ENCODE results near the gene C21orf91. TPM values are rescaled to one million over a fixed set of nuclear protein-coding genes. Genes with fewer than 3 reads are reported as not detected.
"Not testable (repeated sequence)": the region's sequence is repeated elsewhere in the genome, so short reads cannot be mapped to it uniquely, and the experiment has no call there.

The C21orf91 gene
- total and polyA plus RNA-seq, 4 donors, result 1.8 to 7.2 (median 4.4) TPM

- TF ChIP-seq, protein P1, sequence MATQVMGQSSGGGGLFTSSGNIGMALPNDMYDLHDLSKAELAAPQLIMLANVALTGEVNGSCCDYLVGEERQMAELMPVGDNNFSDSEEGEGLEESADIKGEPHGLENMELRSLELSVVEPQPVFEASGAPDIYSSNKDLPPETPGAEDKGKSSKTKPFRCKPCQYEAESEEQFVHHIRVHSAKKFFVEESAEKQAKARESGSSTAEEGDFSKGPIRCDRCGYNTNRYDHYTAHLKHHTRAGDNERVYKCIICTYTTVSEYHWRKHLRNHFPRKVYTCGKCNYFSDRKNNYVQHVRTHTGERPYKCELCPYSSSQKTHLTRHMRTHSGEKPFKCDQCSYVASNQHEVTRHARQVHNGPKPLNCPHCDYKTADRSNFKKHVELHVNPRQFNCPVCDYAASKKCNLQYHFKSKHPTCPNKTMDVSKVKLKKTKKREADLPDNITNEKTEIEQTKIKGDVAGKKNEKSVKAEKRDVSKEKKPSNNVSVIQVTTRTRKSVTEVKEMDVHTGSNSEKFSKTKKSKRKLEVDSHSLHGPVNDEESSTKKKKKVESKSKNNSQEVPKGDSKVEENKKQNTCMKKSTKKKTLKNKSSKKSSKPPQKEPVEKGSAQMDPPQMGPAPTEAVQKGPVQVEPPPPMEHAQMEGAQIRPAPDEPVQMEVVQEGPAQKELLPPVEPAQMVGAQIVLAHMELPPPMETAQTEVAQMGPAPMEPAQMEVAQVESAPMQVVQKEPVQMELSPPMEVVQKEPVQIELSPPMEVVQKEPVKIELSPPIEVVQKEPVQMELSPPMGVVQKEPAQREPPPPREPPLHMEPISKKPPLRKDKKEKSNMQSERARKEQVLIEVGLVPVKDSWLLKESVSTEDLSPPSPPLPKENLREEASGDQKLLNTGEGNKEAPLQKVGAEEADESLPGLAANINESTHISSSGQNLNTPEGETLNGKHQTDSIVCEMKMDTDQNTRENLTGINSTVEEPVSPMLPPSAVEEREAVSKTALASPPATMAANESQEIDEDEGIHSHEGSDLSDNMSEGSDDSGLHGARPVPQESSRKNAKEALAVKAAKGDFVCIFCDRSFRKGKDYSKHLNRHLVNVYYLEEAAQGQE (IDR thresholded peaks at IDR 0.05), result no peak
- TF ChIP-seq, protein P2, sequence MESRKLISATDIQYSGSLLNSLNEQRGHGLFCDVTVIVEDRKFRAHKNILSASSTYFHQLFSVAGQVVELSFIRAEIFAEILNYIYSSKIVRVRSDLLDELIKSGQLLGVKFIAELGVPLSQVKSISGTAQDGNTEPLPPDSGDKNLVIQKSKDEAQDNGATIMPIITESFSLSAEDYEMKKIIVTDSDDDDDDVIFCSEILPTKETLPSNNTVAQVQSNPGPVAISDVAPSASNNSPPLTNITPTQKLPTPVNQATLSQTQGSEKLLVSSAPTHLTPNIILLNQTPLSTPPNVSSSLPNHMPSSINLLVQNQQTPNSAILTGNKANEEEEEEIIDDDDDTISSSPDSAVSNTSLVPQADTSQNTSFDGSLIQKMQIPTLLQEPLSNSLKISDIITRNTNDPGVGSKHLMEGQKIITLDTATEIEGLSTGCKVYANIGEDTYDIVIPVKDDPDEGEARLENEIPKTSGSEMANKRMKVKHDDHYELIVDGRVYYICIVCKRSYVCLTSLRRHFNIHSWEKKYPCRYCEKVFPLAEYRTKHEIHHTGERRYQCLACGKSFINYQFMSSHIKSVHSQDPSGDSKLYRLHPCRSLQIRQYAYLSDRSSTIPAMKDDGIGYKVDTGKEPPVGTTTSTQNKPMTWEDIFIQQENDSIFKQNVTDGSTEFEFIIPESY (IDR thresholded peaks at IDR 0.05), result no peak
- TF ChIP-seq RXRA (IDR thresholded peaks at IDR 0.05), result no peak
- TF ChIP-seq RAD21 (IDR thresholded peaks at IDR 0.05), result no peak
- no peak for TF ChIP-seq FOXA1 (IDR thresholded peaks at IDR 0.05)
- TF ChIP-seq, protein P3, sequence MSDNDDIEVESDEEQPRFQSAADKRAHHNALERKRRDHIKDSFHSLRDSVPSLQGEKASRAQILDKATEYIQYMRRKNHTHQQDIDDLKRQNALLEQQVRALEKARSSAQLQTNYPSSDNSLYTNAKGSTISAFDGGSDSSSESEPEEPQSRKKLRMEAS (IDR thresholded peaks at IDR 0.05), result no peak
Measured at GRCh38 chr21:17775431-17776126, 43.6 kb downstream of the C21orf91 start (continued).

GRCh38 chr21:17775021-17775420, 44.1 kb downstream of the C21orf91 start:
- 91% methylated on average over 7 of the region's 7 CpGs for WGBS
- not testable (repeated sequence) for H3K4me1 ChIP-seq (ENCODE audit: control insufficient read depth in 4 of 4, insufficient read depth in 4 of 4, low read length in 3 of 4); H3K36me3 ChIP-seq (ENCODE audit: control insufficient read depth in 4 of 4, insufficient read depth in 3 of 4, low read depth in 1 of 4, low read length in 3 of 4); DNase-seq (ENCODE audit: low spot score); H3K27ac ChIP-seq (ENCODE audit: low read depth in 1 of 2, low read length in 2 of 2); H3K27me3 ChIP-seq (ENCODE audit: control insufficient read depth in 4 of 4, insufficient read depth in 4 of 4, low read length in 3 of 4); H3K4me3 ChIP-seq (ENCODE audit: low read depth in 1 of 3, low read length in 3 of 3); H3K9ac ChIP-seq (ENCODE audit: low read depth in 1 of 2, low read length in 2 of 2); H3K9me3 ChIP-seq (ENCODE audit: control insufficient read depth in 4 of 4, low read length in 3 of 4)

GRCh38 chr21:17769447-17769845, 49.7 kb downstream of the C21orf91 start:
- H3K4me1 ChIP-seq (ENCODE audit: control insufficient read depth in 4 of 4, insufficient read depth in 4 of 4, low read length in 3 of 4), result no peaks in the 10 kb centered on the region
- no peak for DNase-seq (ENCODE audit: low spot score)
- H3K9me3 ChIP-seq (ENCODE audit: control insufficient read depth in 4 of 4, low read length in 3 of 4), result no peaks in the 10 kb centered on the region
- H3K27me3 ChIP-seq (ENCODE audit: control insufficient read depth in 4 of 4, insufficient read depth in 4 of 4, low read length in 3 of 4), result no peaks in the 10 kb centered on the region
- H3K27ac ChIP-seq (ENCODE audit: low read depth in 1 of 2, low read length in 2 of 2), result no peak overlapping the region
- WGBS, result 87% methylated on average over 3 of the region's 3 CpGs
- H3K4me3 ChIP-seq (ENCODE audit: low read depth in 1 of 3, low read length in 3 of 3), result no peak overlapping the region
- no peaks in the 10 kb centered on the region for H3K36me3 ChIP-seq (ENCODE audit: control insufficient read depth in 4 of 4, insufficient read depth in 3 of 4, low read depth in 1 of 4, low read length in 3 of 4)
- no peak overlapping the region for H3K9ac ChIP-seq (ENCODE audit: low read depth in 1 of 2, low read length in 2 of 2)
- no peak for TF ChIP-seq ATF3 (IDR thresholded peaks at IDR 0.05)
- TF ChIP-seq, protein P1 (IDR thresholded peaks at IDR 0.05), result no peak
- no peak for TF ChIP-seq FOXA2 (IDR thresholded peaks at IDR 0.05)
- TF ChIP-seq, protein P3 (IDR thresholded peaks at IDR 0.05), result no peak
- TF ChIP-seq HNF4A (conservative IDR thresholded peaks at IDR 0.05), result no peak
- TF ChIP-seq RAD21 (IDR thresholded peaks at IDR 0.05), result no peak
- no peak for TF ChIP-seq CTCF (IDR thresholded peaks at IDR 0.05; ENCODE audit: low read depth, low read length, missing input control)
- TF ChIP-seq FOXA1 (IDR thresholded peaks at IDR 0.05), result no peak
- TF ChIP-seq SP1 (IDR thresholded peaks at IDR 0.05), result no peak
- TF ChIP-seq, protein P2 (IDR thresholded peaks at IDR 0.05), result no peak
- no peak for TF ChIP-seq TAF1 (conservative IDR thresholded peaks at IDR 0.05)
- TF ChIP-seq GABPA (IDR thresholded peaks at IDR 0.05 in 1 of 2, conservative IDR thresholded peaks at IDR 0.05 in 1 of 2), result no peak
- no peak for TF ChIP-seq NR2F2 (IDR thresholded peaks at IDR 0.05)
- TF ChIP-seq HNF4G (IDR thresholded peaks at IDR 0.05), result no peak

Data from liver (tissue), 9 donors.